Measurements from ENCODE around the gene ANKRD34B. TPM values are rescaled to one million over a fixed set of nuclear protein-coding genes. Genes with fewer than 3 reads are reported as not detected.
A peak's percentile ranks its signal among the peaks of the same experiment; 100 is the strongest.
"Not testable (repeated sequence)": the region's sequence is repeated elsewhere in the genome, so short reads cannot be mapped to it uniquely, and the experiment has no call there.

The ANKRD34B gene
- not detected in 2 replicates for total RNA-seq (2014; rRNA removed; shearing (Covaris generic))

- peak; percentile 14 for DNase-seq (ENCODE audit: low read depth)
Observed at GRCh38 chr5:80569961-80570786, at the start of gene ANKRD34B. ANKRD34B (minus strand) TSS chr5:80570280; CDS start chr5:80560019, 10,261 bp downstream.

GRCh38 chr5:80619086-80619485 lies 49.0 kb upstream of the ANKRD34B start:
- DNase-seq (ENCODE audit: low read depth), result no peak

GRCh38 chr5:80618438-80618837 lies 48.4 kb upstream of the ANKRD34B start:
- no peak for DNase-seq (ENCODE audit: low read depth)

GRCh38 chr5:80615266-80615914 lies 45.3 kb upstream of the ANKRD34B start:
- DNase-seq (ENCODE audit: low read depth), result peak; percentile 10

GRCh38 chr5:80609692-80610091 lies 39.6 kb upstream of the ANKRD34B start:
- no peak for DNase-seq (ENCODE audit: low read depth)

GRCh38 chr5:80608731-80609130 lies 38.7 kb upstream of the ANKRD34B start:
- no peak for DNase-seq (ENCODE audit: low read depth)

GRCh38 chr5:80607832-80608231 lies 37.8 kb upstream of the ANKRD34B start:
- no peak for DNase-seq (ENCODE audit: low read depth)

GRCh38 chr5:80607343-80607742 lies 37.3 kb upstream of the ANKRD34B start:
- DNase-seq (ENCODE audit: low read depth), result no peak

- no peak for DNase-seq (ENCODE audit: low read depth)
Observed at GRCh38 chr5:80600943-80601693, 31.0 kb upstream of the ANKRD34B start.

- no peak for DNase-seq (ENCODE audit: low read depth)
Observed at GRCh38 chr5:80597500-80597899, 27.4 kb upstream of the ANKRD34B start.

- DNase-seq (ENCODE audit: low read depth), result no peak
Observed at GRCh38 chr5:80594810-80595209, 24.7 kb upstream of the ANKRD34B start.

- peak; percentile 8 for DNase-seq (ENCODE audit: low read depth)
Observed at GRCh38 chr5:80592761-80593160, 22.7 kb upstream of the ANKRD34B start.

- no peak for DNase-seq (ENCODE audit: low read depth)
Observed at GRCh38 chr5:80592105-80592504, 22.0 kb upstream of the ANKRD34B start.

- peak; percentile 83 for DNase-seq (ENCODE audit: low read depth)
Observed at GRCh38 chr5:80591352-80591751, 21.3 kb upstream of the ANKRD34B start.

GRCh38 chr5:80590766-80591165 lies 20.7 kb upstream of the ANKRD34B start:
- DNase-seq (ENCODE audit: low read depth), result no peak

GRCh38 chr5:80588858-80589540 lies 18.9 kb upstream of the ANKRD34B start:
- no peak for DNase-seq (ENCODE audit: low read depth)

GRCh38 chr5:80584770-80585169 lies 14.7 kb upstream of the ANKRD34B start:
- no peak for DNase-seq (ENCODE audit: low read depth)

GRCh38 chr5:80580291-80580690 lies 10.2 kb upstream of the ANKRD34B start:
- DNase-seq (ENCODE audit: low read depth), result not testable (repeated sequence)

GRCh38 chr5:80579050-80579449 lies 9.0 kb upstream of the ANKRD34B start:
- DNase-seq (ENCODE audit: low read depth), result no peak

- DNase-seq (ENCODE audit: low read depth), result no peak
Observed at GRCh38 chr5:80577707-80578106, 7.6 kb upstream of the ANKRD34B start.

- no peak for DNase-seq (ENCODE audit: low read depth)
Observed at GRCh38 chr5:80576383-80576782, 6.3 kb upstream of the ANKRD34B start.

- no peak for DNase-seq (ENCODE audit: low read depth)
Observed at GRCh38 chr5:80573062-80573461, 3.0 kb upstream of the ANKRD34B start.

Measured in M059J (cell line).